Sigmoid colon (tissue), 7 donors: Measurements from ENCODE around the gene TNXB. TPM values are rescaled to one million over a fixed set of nuclear protein-coding genes. Genes with fewer than 3 reads are reported as not detected.
A peak's percentile ranks its signal among the peaks of the same experiment; 100 is the strongest.

Experiments
- DNase-seq: peaks from one replicate; pipeline ENCODE4 v3.0.0-alpha.2; 2019
- H3K27ac ChIP-seq, 4 donors: fragments of 200-600 bp; sonication (generic); one replicate each; pipeline ENCODE4 v1.5.1; 2016 to 2019; ENCODE audit warnings: mild to moderate bottlenecking in 1 of 4
- H3K27me3 ChIP-seq, 3 donors: fragments of 200-600 bp; sonication (generic); one replicate each; pipeline ENCODE4 v1.5.1; 2019; ENCODE audit warnings: mild to moderate bottlenecking in 1 of 3
- H3K36me3 ChIP-seq, 4 donors: fragments of 200-600 bp; sonication (generic); one replicate each; pipeline ENCODE4 v1.5.1; 2016 to 2019
- H3K4me1 ChIP-seq, 4 donors: fragments of 200-600 bp; sonication (generic); one replicate each; pipeline ENCODE4 v1.5.1; 2017 to 2019
- H3K4me3 ChIP-seq, 4 donors: fragments of 200-600 bp; sonication (generic); one replicate each; pipeline ENCODE4 v1.5.1; 2017 to 2019; ENCODE audit warnings: mild to moderate bottlenecking in 2 of 4, moderate library complexity in 1 of 4
- H3K9me3 ChIP-seq, 4 donors: fragments of 200-600 bp in 3 of 4; sonication (generic) in 3 of 4; one replicate each; pipeline versions ENCODE4 v1.5.1 to v1.6.1; 2013 to 2019
- CTCF ChIP-seq, 4 experiments: fragments of 450-650 bp in 3 of 4; fragments of 200-600 bp in 1 of 4; IDR thresholded peaks; one replicate each; pipeline ENCODE4 v1.5.1; 2016 to 2019; ENCODE audit warnings: antibody characterized with exemption in 4 of 4, mild to moderate bottlenecking in 3 of 4, moderate library complexity in 2 of 4
- EP300 ChIP-seq, 4 donors: sonication (generic); formaldehyde crosslinking; IDR thresholded peaks; one replicate each; pipeline ENCODE4 v1.6.1; 2017; ENCODE audit warnings: antibody characterized with exemption in 4 of 4
- POLR2A ChIP-seq, 2 donors: fragments of 450-650 bp; IDR thresholded peaks; one replicate each; pipeline ENCODE4 v1.6.1; 2016; ENCODE audit warnings: antibody characterized with exemption in 2 of 2, mild to moderate bottlenecking in 2 of 2, moderate library complexity in 2 of 2
- POLR2AphosphoS5 ChIP-seq, 4 donors: sonication (generic); formaldehyde crosslinking; IDR thresholded peaks; one replicate each; pipeline ENCODE4 v1.6.1; 2017; ENCODE audit warnings: antibody characterized with exemption in 4 of 4
- WGBS, 2 donors: extraction: QIAGEN DNeasy Blood & Tissue Kit; methylation state at CpG; one replicate each; pipeline ENCODE4 v1.1.7; 2013; 5-methylcytosine and 5-hydroxymethylcytosine counted together
- intact Hi-C: fragments of 100-400 bp; cut with DNase I; formaldehyde crosslinking; loops from one replicate; pipeline ENCODE4 v1.15.1; 2023
- polyA plus RNA-seq, 3 donors: library from polyadenylated mRNA; stranded (reverse); fragments of 200-250 nt; gene quantifications; one replicate each; pipeline ENCODE4 v1.2.3, GENCODE V29; 2013
- total RNA-seq, 4 donors: library from RNA; depleted of rRNA; stranded (reverse); fragments of >200 nt; gene quantifications; one replicate each; pipeline ENCODE4 v1.1.0, GENCODE V29; 2016
- donor health status: healthy with polysubstance abuse.
- donor health status: Bipolar disorder and iron deficiency.
- donor health status: healthy.

TNXB gene
- total and polyA plus RNA-seq, 7 donors: 1.4 to 224 (median 66.0) TPM

GRCh38 chr6:32079566-32080290, 29.4 kb downstream of the TNXB start:
- no peak for TF ChIP-seq EP300 (IDR thresholded peaks at IDR 0.05)
- TF ChIP-seq POLR2AphosphoS5 (IDR thresholded peaks at IDR 0.05): no peak
- no peak for TF ChIP-seq CTCF (IDR thresholded peaks at IDR 0.05)
- TF ChIP-seq POLR2A (IDR thresholded peaks at IDR 0.05): no peak
- 83% methylated on average over 7 of the region's 7 CpGs for WGBS, 2 donors
- peaks cover 0 to 13% (median 0%) of the 10 kb centered on the region in 4 donors for H3K36me3 ChIP-seq
- peak overlapping the region in 1 of 4 donors; percentile 16 for H3K27ac ChIP-seq
- H3K4me1 ChIP-seq: peaks cover 0 to 10% (median 7%) of the 10 kb centered on the region in 4 donors
- intact Hi-C loops: no loop called here
- H3K27me3 ChIP-seq: peaks cover 0 to 1% (median 0%) of the 10 kb centered on the region in 3 donors
- no peak for DNase-seq
- H3K9me3 ChIP-seq: no peaks in the 10 kb centered on the region
- H3K4me3 ChIP-seq: no peak overlapping the region

GRCh38 chr6:32076321-32076809, 32.8 kb downstream of the TNXB start:
- H3K4me1 ChIP-seq: peaks cover 0 to 5% (median 2%) of the 10 kb centered on the region in 4 donors
- peak overlapping the region; percentile 28 to 62 (median 49) for H3K27ac ChIP-seq
- intact Hi-C loops: no loop called here
- peak; percentile 88 for DNase-seq
- 71 to 75% methylated on average over 12 of the region's 12 CpGs for WGBS, 2 donors
- peaks cover 0 to 23% (median 0%) of the 10 kb centered on the region in 4 donors for H3K36me3 ChIP-seq
- no peaks in the 10 kb centered on the region for H3K27me3 ChIP-seq
- no peaks in the 10 kb centered on the region for H3K9me3 ChIP-seq
- H3K4me3 ChIP-seq: no peak overlapping the region
- TF ChIP-seq CTCF (IDR thresholded peaks at IDR 0.05) (no peak), POLR2AphosphoS5 (IDR thresholded peaks at IDR 0.05) (peak in 2 of 4 donors; percentile 33 to 47), EP300 (IDR thresholded peaks at IDR 0.05) (no peak)

- no peaks in the 10 kb centered on the region for H3K27me3 ChIP-seq
- no peak overlapping the region for H3K4me3 ChIP-seq
- WGBS, 2 donors: 82 to 87% methylated on average over 3 of the region's 3 CpGs
- H3K27ac ChIP-seq: peak overlapping the region; percentile 28 to 62 (median 46)
- no peak for DNase-seq
- H3K4me1 ChIP-seq: no peaks in the 10 kb centered on the region
- peaks cover 0 to 23% (median 0%) of the 10 kb centered on the region in 4 donors for H3K36me3 ChIP-seq
- H3K9me3 ChIP-seq: no peaks in the 10 kb centered on the region
- TF ChIP-seq EP300 (IDR thresholded peaks at IDR 0.05) (no peak), POLR2AphosphoS5 (IDR thresholded peaks at IDR 0.05) (no peak), POLR2A (IDR thresholded peaks at IDR 0.05) (no peak), CTCF (IDR thresholded peaks at IDR 0.05) (no peak)
- intact Hi-C loops: no loop called here
These were observed 33.4 kb downstream of the TNXB start for GRCh38 chr6:32075781-32076180.

GRCh38 chr6:32074996-32075532, 34.1 kb downstream of the TNXB start:
- Histone ChIP-seq H3K27me3 (no peaks in the 10 kb centered on the region), H3K4me3 (no peak overlapping the region), H3K36me3 (peaks cover 0 to 23% (median 0%) of the 10 kb centered on the region in 4 donors), H3K9me3 (no peaks in the 10 kb centered on the region), H3K27ac (peak overlapping the region in 1 of 4 donors; percentile 40), H3K4me1 (no peaks in the 10 kb centered on the region)
- intact Hi-C loops: no loop called here
- DNase-seq: no peak
- WGBS, 2 donors: 88 to 90% methylated on average over 8 of the region's 8 CpGs
- TF ChIP-seq POLR2A (IDR thresholded peaks at IDR 0.05): no peak
- no peak for TF ChIP-seq EP300 (IDR thresholded peaks at IDR 0.05)
- no peak for TF ChIP-seq POLR2AphosphoS5 (IDR thresholded peaks at IDR 0.05)
- no peak for TF ChIP-seq CTCF (IDR thresholded peaks at IDR 0.05)
